Heart right ventricle (tissue), 16 donors: ENCODE measurements around the gene PPFIA2. TPM values are rescaled to one million over a fixed set of nuclear protein-coding genes. Genes with fewer than 3 reads are reported as not detected.
"Not testable (repeated sequence)": the region's sequence is repeated elsewhere in the genome, so short reads cannot be mapped to it uniquely, and the experiment has no call there.

Experiments
- ATAC-seq, 8 donors: fragments of 200-7000 bp; cut with Tn5 transposase; one replicate each; pipeline ENCODE4 v1.9.1; 2020; ENCODE audit warnings: mild to moderate bottlenecking in 8 of 8, moderate library complexity in 8 of 8, moderate number of reproducible peaks in 1 of 8
- DNase-seq, 2 donors: peaks; one replicate each; pipeline ENCODE4 v3.0.0-alpha.2; 2020
- H3K27ac ChIP-seq, 10 donors: fragments of 200-600 bp; sonication (generic) in 2 of 10; one replicate each; pipeline versions ENCODE4 v1.5.0 to v1.8.0; 2020 to 2022; ENCODE audit warnings: mild to moderate bottlenecking in 3 of 10
- H3K27me3 ChIP-seq, 7 donors: fragments of 200-600 bp; one replicate each; pipeline ENCODE4 v1.8.0; 2021 to 2022; ENCODE audit warnings: mild to moderate bottlenecking in 2 of 7
- H3K36me3 ChIP-seq, 9 donors: fragments of 200-600 bp; sonication (generic) in 1 of 9; one replicate each; pipeline versions ENCODE4 v1.5.0 to v1.8.0; 2020 to 2022; ENCODE audit warnings: mild to moderate bottlenecking in 2 of 9
- H3K4me1 ChIP-seq, 9 donors: fragments of 200-600 bp; sonication (generic) in 1 of 9; one replicate each; pipeline versions ENCODE4 v1.5.0 to v1.8.0; 2020 to 2022; ENCODE audit warnings: mild to moderate bottlenecking in 4 of 9
- H3K4me3 ChIP-seq, 10 donors: fragments of 200-600 bp; sonication (generic) in 2 of 10; one replicate each; pipeline versions ENCODE4 v1.5.0 to v1.8.0; 2020 to 2022; ENCODE audit warnings: mild to moderate bottlenecking in 7 of 10, moderate library complexity in 2 of 10
- H3K9me3 ChIP-seq, 11 donors: fragments of 200-600 bp in 10 of 11; sonication (generic) in 2 of 11; one replicate each; pipeline versions ENCODE4 v1.5.0 to v1.8.0; 2013 to 2022; ENCODE audit warnings: mild to moderate bottlenecking in 2 of 11, control low read depth in 1 of 11, moderate library complexity in 1 of 11
- CTCF ChIP-seq, 9 donors: fragments of 200-600 bp; sonication (generic) in 2 of 9; IDR thresholded peaks; one replicate each; pipeline versions ENCODE4 v1.5.0 to v1.8.0; 2021 to 2022; ENCODE audit warnings: antibody characterized with exemption in 9 of 9, mild to moderate bottlenecking in 5 of 9, moderate library complexity in 1 of 9
- WGBS, 2 donors: extraction: QIAGEN DNeasy Blood & Tissue Kit; methylation state at CpG; one replicate each; pipeline ENCODE4 v1.1.7; 2013; ENCODE audit warnings: inconsistent platforms in 1 of 2; 5-methylcytosine and 5-hydroxymethylcytosine counted together
- intact Hi-C, 10 donors: fragments of 100-400 bp; cut with DNase I; formaldehyde crosslinking; loops; one replicate each; pipeline versions ENCODE4 v1.11.1 to v1.14.2; 2022
- polyA plus RNA-seq, 2 donors: library from polyadenylated mRNA; stranded (reverse); fragments of 200-250 nt; gene quantifications; one replicate each; pipeline ENCODE4 v1.2.3, GENCODE V29; 2013
- total RNA-seq, 10 donors: library from RNA; stranded (reverse); fragmentation: NEBNext Ultra II Directional in 3 of 10; extraction: Animal tissue kit (Norgen Biotek cat#: 25700) in 3 of 10; gene quantifications; one replicate each; pipeline versions ENCODE4 v1.2.1 to v1.2.4, GENCODE V29; 2021 to 2023
- donor health status: Arrhythmogenic right ventricular cardiomyopathy.
- donor health status: ischemic (EF 13 %, LVEDD 7.1; RV severe dilation, severe dysfunction).
- donor health status: healthy with polysubstance abuse.
- donor health status: DM: no; HTN: yes; CAD: no.
- donor health status: DM: no; HTN: no; CAD: no.
- donor health status: ischemic (EF 25% LVEDD 6.9; RV normal size, moderate dysfunction).
- donor health status: ischemic (EF 25% LVEDD 5.7; RV mildly dilated, moderate dysfunction).
- donor health status: healthy.
- donor health status: DM: yes; HTN: yes; CAD: no.
- donor health status: Ischemic cardiomyopathy.
- donor health status: ischemic (EF 35%, LVEDD 5.7; RV mildly dilated, moderate dysfunction).
- donor health status: nonischemic (EF 11% LVEDD 7.7; RV severe dilation, severe dysfunction).
- donor health status: DM: yes; HTN: yes; CAD: no.
- donor health status: PGD.
- donor health status: ischemic (EF 29% LVEDD 5.4; RV normal size, mild dysfunction).
- donor health status: nonischemic (EF 23%, LVEDD 6.1; RV moderate dilation, normal function).

PPFIA2 gene
- total and polyA plus RNA-seq, 12 donors, result 0.15 to 1.3 (median 0.52) TPM; not detected in 1

DNA sequence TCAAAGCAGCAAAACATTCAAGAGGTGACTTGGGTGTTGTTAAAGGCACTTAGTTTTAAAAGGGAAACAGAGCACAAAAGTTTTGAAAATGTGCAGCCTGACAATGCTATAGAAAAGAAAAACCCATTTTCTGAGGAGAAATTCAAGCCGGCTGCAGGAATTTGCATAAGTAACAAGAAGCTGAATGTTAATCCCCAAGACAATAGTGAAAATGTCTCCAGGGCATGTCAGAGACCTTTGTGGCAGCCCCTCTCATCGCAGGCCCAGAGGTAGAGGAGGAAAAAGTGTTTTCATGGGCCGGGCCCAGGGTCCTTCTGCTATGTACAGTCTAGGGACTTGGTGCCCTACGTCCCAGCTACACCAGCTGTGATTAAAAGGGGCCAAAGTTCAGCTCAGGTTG, 167.9 kb downstream of the PPFIA2 start:
- intact Hi-C loops, result loop anchor here in 1 of 10 donors (10.0 kb wide), 1 partner anchor 56 kb away; no protein-coding TSS in a partner anchor
- H3K27ac ChIP-seq, result no peak overlapping the region
- H3K9me3 ChIP-seq, result peaks cover 0 to 18% (median 3%) of the 10 kb centered on the region in 11 donors
- no peaks in the 10 kb centered on the region for H3K4me1 ChIP-seq
- H3K4me3 ChIP-seq, result no peak overlapping the region
- no peak for TF ChIP-seq CTCF (IDR thresholded peaks at IDR 0.05)
- ATAC-seq (no peak), DNase-seq (no peak)
- WGBS, 2 donors, result 75 to 87% methylated on average over 4 of the region's 4 CpGs
- H3K27me3 ChIP-seq, result no peaks in the 10 kb centered on the region
- no peaks in the 10 kb centered on the region for H3K36me3 ChIP-seq

- not testable (repeated sequence) for H3K27me3 ChIP-seq, DNase-seq, H3K27ac ChIP-seq, ATAC-seq, H3K4me3 ChIP-seq, H3K4me1 ChIP-seq, H3K36me3 ChIP-seq
- peaks cover 0 to 18% (median 3%) of the 10 kb centered on the region in 11 donors for H3K9me3 ChIP-seq
- WGBS, 2 donors, result 85 to 88% methylated on average over 2 of the region's 2 CpGs
- intact Hi-C loops, result loop anchor here in 1 of 10 donors (10.0 kb wide), 1 partner anchor 56 kb away; no protein-coding TSS in a partner anchor
Observed at GRCh38 chr12:81590703-81591102, 168.4 kb downstream of the PPFIA2 start.

GRCh38 chr12:81588235-81589008, 170.7 kb downstream of the PPFIA2 start:
- no peaks in the 10 kb centered on the region for H3K27me3 ChIP-seq
- no peak overlapping the region for H3K4me3 ChIP-seq
- WGBS, 2 donors, result 56 to 72% methylated on average over 1 of the region's 1 CpG
- intact Hi-C loops, result no loop called here
- peaks cover 0 to 18% (median 3%) of the 10 kb centered on the region in 11 donors for H3K9me3 ChIP-seq
- ATAC-seq (no peak), DNase-seq (no peak)
- H3K27ac ChIP-seq, result no peak overlapping the region
- H3K4me1 ChIP-seq, result no peaks in the 10 kb centered on the region
- no peak for TF ChIP-seq CTCF (IDR thresholded peaks at IDR 0.05)
- no peaks in the 10 kb centered on the region for H3K36me3 ChIP-seq

DNA sequence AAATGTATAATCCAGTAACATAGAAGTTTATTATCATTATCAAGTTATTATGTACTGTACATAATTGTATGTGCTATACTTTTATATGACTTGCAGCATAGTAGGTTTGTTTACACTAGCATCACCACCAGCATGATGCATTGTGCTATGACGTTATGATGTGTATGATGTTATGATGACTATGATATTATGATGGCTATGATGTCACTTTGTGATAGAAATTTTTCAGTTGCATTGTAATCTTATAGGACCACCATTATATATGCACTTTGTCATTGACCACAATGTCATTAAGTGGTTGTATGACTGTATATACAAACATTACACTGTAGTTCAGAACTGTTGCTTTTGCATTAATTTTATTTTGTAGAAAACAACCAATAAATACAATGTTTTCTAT, 173.4 kb downstream of the PPFIA2 start:
- intact Hi-C loops, result no loop called here
- DNase-seq (no peak), ATAC-seq (no peak)
- no peak overlapping the region for H3K4me3 ChIP-seq
- TF ChIP-seq CTCF (IDR thresholded peaks at IDR 0.05), result no peak
- 47 to 54% methylated on average over 1 of the region's 1 CpG for WGBS, 2 donors
- H3K27ac ChIP-seq, result no peak overlapping the region
- H3K4me1 ChIP-seq, result no peaks in the 10 kb centered on the region
- H3K36me3 ChIP-seq, result no peaks in the 10 kb centered on the region
- H3K9me3 ChIP-seq, result peaks cover 0 to 10% (median 2%) of the 10 kb centered on the region in 11 donors
- H3K27me3 ChIP-seq, result no peaks in the 10 kb centered on the region

- no peak overlapping the region for H3K4me3 ChIP-seq
- no peaks in the 10 kb centered on the region for H3K9me3 ChIP-seq
- H3K27ac ChIP-seq, result no peak overlapping the region
- H3K4me1 ChIP-seq, result no peaks in the 10 kb centered on the region
- DNase-seq, result no peak
- no peak for TF ChIP-seq CTCF (IDR thresholded peaks at IDR 0.05)
- intact Hi-C loops, result no loop called here
- 55 to 56% methylated on average over 3 of the region's 3 CpGs for WGBS, 2 donors
- no peak for ATAC-seq
- no peaks in the 10 kb centered on the region for H3K27me3 ChIP-seq
- no peaks in the 10 kb centered on the region for H3K36me3 ChIP-seq
Observed at GRCh38 chr12:81573228-81573627, 185.9 kb downstream of the PPFIA2 start.
